Erythroblast (primary cell): ENCODE results near the gene SSRP1.

Experiments used
- GATA1 ChIP-seq: IDR thresholded peaks from 2 replicates; pipeline ENCODE4 v1.6.1; 2011; ENCODE audit warnings: low read depth, mild to moderate bottlenecking, control low read depth, low read length, moderate library complexity
- POLR2A ChIP-seq: IDR thresholded peaks from 2 replicates; pipeline ENCODE4 v1.6.1; 2011; ENCODE audit warnings: mild to moderate bottlenecking, low read length

DNA sequence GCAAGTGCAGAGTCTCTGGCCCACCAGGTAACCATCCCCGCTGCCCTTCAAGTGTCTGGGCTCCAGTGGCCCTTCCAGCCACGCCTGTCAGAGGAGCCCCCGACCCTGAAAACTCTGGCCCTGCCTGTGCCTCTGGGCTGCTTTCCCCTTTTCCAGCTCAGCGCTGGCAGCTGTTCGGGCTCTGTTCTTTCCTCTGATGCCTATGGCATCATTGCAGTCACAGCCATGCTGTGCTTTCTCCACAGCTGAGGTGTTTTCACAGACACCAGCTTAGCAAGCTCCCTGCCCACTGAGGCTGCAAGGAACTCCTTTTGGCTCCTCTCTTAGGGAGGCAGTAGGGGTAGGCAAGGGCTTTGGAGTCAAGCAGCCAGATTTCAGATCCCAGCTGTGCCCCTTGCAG is 23.7 kb upstream of the SSRP1 start:
- TF ChIP-seq POLR2A (no peak), GATA1 (no peak)
